Trophoblast cell (in vitro differentiated cells and primary cell): ENCODE results near the gene NSMF.

Experiments used
- DNase-seq, 2 donors: peaks; one replicate each; pipeline ENCODE4 v3.0.0-alpha.2; 2016
- H2AFZ ChIP-seq: 2 replicates; pipeline ENCODE4 v1.6.1; 2013; ENCODE audit warnings: low read length, moderate library complexity, mild to moderate bottlenecking; ENCODE audit not compliant: insufficient read depth, poor library complexity
- H2AK5ac ChIP-seq: 2 replicates; pipeline ENCODE4 v1.6.1; 2013; ENCODE audit warnings: mild to moderate bottlenecking, low read length
- H2BK120ac ChIP-seq: 2 replicates; pipeline ENCODE4 v1.6.1; 2013; ENCODE audit warnings: low read length, mild to moderate bottlenecking, moderate library complexity; ENCODE audit not compliant: insufficient read depth, poor library complexity
- H2BK12ac ChIP-seq: 2 replicates; pipeline ENCODE4 v1.6.1; 2013; ENCODE audit warnings: mild to moderate bottlenecking, low read length, moderate library complexity
- H2BK5ac ChIP-seq: 2 replicates; pipeline ENCODE4 v1.6.1; 2013; ENCODE audit warnings: low read length, low read depth, moderate library complexity, mild to moderate bottlenecking; ENCODE audit not compliant: poor library complexity
- H3K14ac ChIP-seq: 2 replicates; pipeline ENCODE4 v1.6.1; 2013; ENCODE audit warnings: mild to moderate bottlenecking, low read length
- H3K18ac ChIP-seq: 2 replicates; pipeline ENCODE4 v1.6.1; 2013; ENCODE audit warnings: mild to moderate bottlenecking, low read length
- H3K23ac ChIP-seq: 2 replicates; pipeline ENCODE4 v1.6.1; 2013; ENCODE audit warnings: low read length
- H3K27ac ChIP-seq: 2 replicates; pipeline ENCODE4 v1.5.1; 2013; ENCODE audit warnings: low read depth, mild to moderate bottlenecking, inconsistent platforms, low read length, moderate library complexity
- H3K27me3 ChIP-seq: 2 replicates; pipeline ENCODE4 v1.6.1; 2013; ENCODE audit warnings: inconsistent platforms, mild to moderate bottlenecking, low read length, moderate library complexity; ENCODE audit not compliant: insufficient read depth
- H3K36me3 ChIP-seq, 2 experiments: 1 replicate in 1 of 2; 2 replicates in 1 of 2; pipeline ENCODE4 v1.6.1; 2013; ENCODE audit warnings: low read length in 2 of 2, mild to moderate bottlenecking in 2 of 2, moderate library complexity in 1 of 2; ENCODE audit not compliant: insufficient read depth in 2 of 2, control insufficient read depth in 1 of 2
- H3K4ac ChIP-seq: 2 replicates; pipeline ENCODE4 v1.6.1; 2013; ENCODE audit warnings: low read depth, mild to moderate bottlenecking, low read length, moderate library complexity
- H3K4me1 ChIP-seq, 2 experiments: 1 replicate in 1 of 2; 2 replicates in 1 of 2; pipeline ENCODE4 v1.6.1; 2013; ENCODE audit warnings: low read length in 2 of 2, mild to moderate bottlenecking in 2 of 2, moderate library complexity in 1 of 2; ENCODE audit not compliant: insufficient read depth in 2 of 2, control insufficient read depth in 1 of 2
- H3K4me2 ChIP-seq: 2 replicates; pipeline ENCODE4 v1.6.1; 2013; ENCODE audit warnings: inconsistent platforms, mild to moderate bottlenecking, low read length, moderate library complexity
- H3K4me3 ChIP-seq: 2 replicates; pipeline ENCODE4 v1.5.1; 2013; ENCODE audit warnings: mild to moderate bottlenecking, low read depth, low read length, inconsistent platforms
- H3K79me1 ChIP-seq: one replicate; pipeline ENCODE4 v1.6.1; 2013; ENCODE audit warnings: low read length
- H3K79me2 ChIP-seq: 2 replicates; pipeline ENCODE4 v1.6.1; 2013; ENCODE audit warnings: low read length, mild to moderate bottlenecking; ENCODE audit not compliant: control insufficient read depth, insufficient read depth, poor library complexity
- H3K9ac ChIP-seq: 2 replicates; pipeline ENCODE4 v1.6.1; 2013; ENCODE audit warnings: mild to moderate bottlenecking, low read length
- H3K9me3 ChIP-seq: 2 replicates; pipeline ENCODE4 v1.6.1; 2013; ENCODE audit warnings: low read depth, mild to moderate bottlenecking, control low read depth, inconsistent platforms, low read length; ENCODE audit not compliant: insufficient read depth
- H4K12ac ChIP-seq: 2 replicates; pipeline ENCODE4 v1.6.1; 2013; ENCODE audit warnings: low read depth, mild to moderate bottlenecking, low read length, moderate library complexity
- H4K8ac ChIP-seq: 2 replicates; pipeline ENCODE4 v1.6.1; 2013; ENCODE audit warnings: low read depth, mild to moderate bottlenecking, low read length, moderate library complexity
- H4K91ac ChIP-seq: one replicate; pipeline ENCODE4 v1.6.1; 2013; ENCODE audit warnings: low read depth, mild to moderate bottlenecking, low read length, moderate library complexity
- WGBS: extraction: QIAGEN DNeasy Blood & Tissue Kit; methylation state at CpG from one replicate; pipeline ENCODE4 v1.1.7; 2013; ENCODE audit warnings: missing lambda C conversion rate; ENCODE audit not compliant: insufficient read length, insufficient coverage; ENCODE audit errors: extremely low coverage; 5-methylcytosine and 5-hydroxymethylcytosine counted together

The NSMF gene

GRCh38 chr9:137441289-137441934, 17.7 kb downstream of the NSMF start, which contains the start of gene ENTPD8:
ENTPD8 (minus strand) TSS chr9:137441357; CDS start chr9:137438285, 3,072 bp downstream.
- Histone ChIP-seq H2AFZ (peak within 1 kb of the TSS; percentile 67), H3K4me3 (peak within 1 kb of the TSS; percentile 59), H3K18ac (no peak within 1 kb of the TSS), H3K9ac (no peak within 1 kb of the TSS), H3K79me2 (no peaks in the 10 kb centered on the region), H3K4me2 (peak within 1 kb of the TSS; percentile 85), H4K91ac (no peak within 1 kb of the TSS), H3K27me3 (no peaks in the 10 kb centered on the region), H2BK12ac (no peak within 1 kb of the TSS), H3K14ac (no peak within 1 kb of the TSS), H2AK5ac (no peak within 1 kb of the TSS), H3K36me3 (no peaks in the 10 kb centered on the region), H2BK5ac (no peak within 1 kb of the TSS), H4K8ac (no peak within 1 kb of the TSS), H3K23ac (no peak within 1 kb of the TSS), H3K4me1 (peaks cover 0 to 3% of the 10 kb centered on the region in 2 experiments), H3K27ac (no peak within 1 kb of the TSS), H3K9me3 (peaks cover 3% of the 10 kb centered on the region), H2BK120ac (no peak within 1 kb of the TSS), H3K4ac (no peak within 1 kb of the TSS), H4K12ac (no peak within 1 kb of the TSS), H3K79me1 (no peaks in the 10 kb centered on the region)
- peak; percentile 88 to 92 for DNase-seq
- WGBS, result no CpG with 5 or more reads among the region's 62 CpGs

- no peak overlapping the region for H4K91ac ChIP-seq
- no peak overlapping the region for H2BK120ac ChIP-seq
- no CpG with 5 or more reads among the region's 18 CpGs for WGBS
- no peak overlapping the region for H2AFZ ChIP-seq
- H3K79me2 ChIP-seq, result no peaks in the 10 kb centered on the region
- no peaks in the 10 kb centered on the region for H3K79me1 ChIP-seq
- no peaks in the 10 kb centered on the region for H3K36me3 ChIP-seq
- no peak overlapping the region for H4K8ac ChIP-seq
- H2BK12ac ChIP-seq, result no peak overlapping the region
- no peak overlapping the region for H2AK5ac ChIP-seq
- peaks cover 0 to 3% of the 10 kb centered on the region in 2 experiments for H3K4me1 ChIP-seq
- H3K18ac ChIP-seq, result no peak overlapping the region
- no peak overlapping the region for H3K27ac ChIP-seq
- H3K9me3 ChIP-seq, result no peaks in the 10 kb centered on the region
- no peak overlapping the region for H4K12ac ChIP-seq
- no peaks in the 10 kb centered on the region for H3K27me3 ChIP-seq
- no peak for DNase-seq
- no peak overlapping the region for H3K14ac ChIP-seq
- H3K9ac ChIP-seq, result no peak overlapping the region
- no peak overlapping the region for H3K4me2 ChIP-seq
- H2BK5ac ChIP-seq, result no peak overlapping the region
- H3K4me3 ChIP-seq, result no peak overlapping the region
- no peak overlapping the region for H3K4ac ChIP-seq
- H3K23ac ChIP-seq, result no peak overlapping the region
Observed at GRCh38 chr9:137439158-137439714, 19.9 kb downstream of the NSMF start.

- Histone ChIP-seq H4K12ac (no peak overlapping the region), H4K8ac (no peak overlapping the region), H3K9ac (no peak overlapping the region), H2BK5ac (no peak overlapping the region), H3K79me2 (no peaks in the 10 kb centered on the region), H3K27me3 (no peaks in the 10 kb centered on the region), H3K18ac (no peak overlapping the region), H3K4me3 (no peak overlapping the region), H3K14ac (no peak overlapping the region), H2AFZ (no peak overlapping the region), H3K79me1 (no peaks in the 10 kb centered on the region), H3K9me3 (no peaks in the 10 kb centered on the region), H2BK120ac (no peak overlapping the region), H3K36me3 (no peaks in the 10 kb centered on the region), H3K4me1 (peaks cover 0 to 3% of the 10 kb centered on the region in 2 experiments), H3K4ac (no peak overlapping the region), H3K23ac (no peak overlapping the region), H2BK12ac (no peak overlapping the region), H4K91ac (no peak overlapping the region), H2AK5ac (no peak overlapping the region), H3K4me2 (no peak overlapping the region), H3K27ac (no peak overlapping the region)
- no peak for DNase-seq
- no CpG with 5 or more reads among the region's 22 CpGs for WGBS
Observed at GRCh38 chr9:137438591-137439157, 20.5 kb downstream of the NSMF start.

GRCh38 chr9:137437691-137438590, 21.2 kb downstream of the NSMF start:
- no peak overlapping the region for H2AK5ac ChIP-seq
- H3K23ac ChIP-seq, result no peak overlapping the region
- WGBS, result no CpG with 5 or more reads among the region's 40 CpGs

More at GRCh38 chr9:137437691-137438590, 21.2 kb downstream of the NSMF start:
- H2BK120ac ChIP-seq, result no peak overlapping the region
- H3K4ac ChIP-seq, result no peak overlapping the region
- no peaks in the 10 kb centered on the region for H3K79me1 ChIP-seq
- H3K4me2 ChIP-seq, result no peak overlapping the region
- no peaks in the 10 kb centered on the region for H3K9me3 ChIP-seq
- no peak overlapping the region for H4K8ac ChIP-seq
- no peak for DNase-seq
- H3K14ac ChIP-seq, result no peak overlapping the region
- no peak overlapping the region for H2BK5ac ChIP-seq
- no peaks in the 10 kb centered on the region for H3K27me3 ChIP-seq
- no peaks in the 10 kb centered on the region for H3K79me2 ChIP-seq
- no peak overlapping the region for H3K18ac ChIP-seq
- no peak overlapping the region for H3K27ac ChIP-seq
- no peak overlapping the region for H2BK12ac ChIP-seq
- no peak overlapping the region for H3K4me3 ChIP-seq
- no peak overlapping the region for H3K9ac ChIP-seq
- no peak overlapping the region for H2AFZ ChIP-seq
- H3K4me1 ChIP-seq, result peaks cover 0 to 3% of the 10 kb centered on the region in 2 experiments
- H4K12ac ChIP-seq, result no peak overlapping the region
- H4K91ac ChIP-seq, result no peak overlapping the region
- no peaks in the 10 kb centered on the region for H3K36me3 ChIP-seq
